ENCODE measurements around the gene C17orf107.

C17orf107 gene

GRCh38 chr17:4899341-4900230, at the start of gene C17orf107:
Gene C17orf107 (plus strand): TSS chr17:4899536. CDS start chr17:4899763, 227 bp downstream.
- Mint-ChIP-seq H3K4me1 (peaks cover 15% of the 10 kb centered on the region), H3K27ac (peak within 1 kb of the TSS in 2 of 3 experiments; percentile 20 to 73), H3K27me3 (ENCODE audit: low read depth) (no peaks in the 10 kb centered on the region), H3K4me3 (peak within 1 kb of the TSS; percentile 70 to 73 (median 70)), H3K36me3 (ENCODE audit: low read depth) (peaks cover 19% of the 10 kb centered on the region), H3K9me3 (no peaks in the 10 kb centered on the region)
- TF ChIP-seq CTCF (IDR thresholded peaks at IDR 0.05; ENCODE audit: unreplicated experiment in 3 of 3), result no peak

- no peaks in the 10 kb centered on the region for H3K9me3 Mint-ChIP-seq
- TF ChIP-seq CTCF (IDR thresholded peaks at IDR 0.05; ENCODE audit: unreplicated experiment in 3 of 3), result no peak
- H3K4me1 Mint-ChIP-seq, result peaks cover 27% of the 10 kb centered on the region
- H3K27ac Mint-ChIP-seq, result no peak overlapping the region
- no peak overlapping the region for H3K4me3 Mint-ChIP-seq
- no peaks in the 10 kb centered on the region for H3K27me3 Mint-ChIP-seq (ENCODE audit: low read depth)
- H3K36me3 Mint-ChIP-seq (ENCODE audit: low read depth), result peaks cover 5% of the 10 kb centered on the region
Observed at GRCh38 chr17:4850246-4850645, 49.1 kb upstream of the C17orf107 start.

GRCh38 chr17:4851084-4851483, 48.3 kb upstream of the C17orf107 start:
- H3K36me3 Mint-ChIP-seq (ENCODE audit: low read depth), result peaks cover 5% of the 10 kb centered on the region

DNA sequence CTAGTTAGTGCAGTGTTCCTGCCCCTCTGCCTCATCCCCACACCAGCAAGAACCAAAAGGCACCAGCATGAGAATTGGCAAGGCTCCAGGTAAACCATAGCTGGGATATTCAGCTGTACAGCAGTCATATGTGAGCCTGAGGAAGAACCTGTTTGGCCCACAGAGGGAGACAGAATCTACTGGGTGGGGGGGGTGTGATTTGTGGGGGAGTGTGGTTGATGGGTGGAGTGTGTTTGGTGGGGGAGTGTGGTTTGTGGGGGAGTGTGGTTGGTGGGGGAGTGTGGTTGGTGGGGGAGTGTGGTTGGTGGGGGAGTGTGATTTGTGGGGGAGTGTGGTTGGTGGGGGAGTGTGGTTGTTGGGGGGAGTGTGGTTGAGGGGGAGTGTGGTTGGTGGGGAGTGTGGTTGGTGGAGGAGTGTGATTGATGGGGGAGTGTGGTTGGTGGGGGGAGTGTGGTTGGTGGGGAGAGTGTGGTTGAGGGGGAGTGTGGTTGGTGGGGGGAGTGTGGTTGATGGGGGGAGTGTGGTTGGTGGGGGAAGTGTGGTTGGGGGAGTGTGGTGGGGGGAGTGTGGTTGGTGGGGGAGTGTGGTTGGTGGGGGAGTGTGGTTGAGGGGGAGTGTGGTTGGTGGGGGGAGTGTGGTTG, 46.6 kb upstream of the C17orf107 start:
- H3K4me3 Mint-ChIP-seq, result no peak overlapping the region
- H3K27ac Mint-ChIP-seq, result peak overlapping the region; percentile 53 to 81 (median 80)
- H3K27me3 Mint-ChIP-seq (ENCODE audit: low read depth), result no peaks in the 10 kb centered on the region
- no peak for TF ChIP-seq CTCF (IDR thresholded peaks at IDR 0.05; ENCODE audit: unreplicated experiment in 3 of 3)
- H3K4me1 Mint-ChIP-seq, result peaks cover 35% of the 10 kb centered on the region
- peaks cover 5% of the 10 kb centered on the region for H3K36me3 Mint-ChIP-seq (ENCODE audit: low read depth)
- H3K9me3 Mint-ChIP-seq, result no peaks in the 10 kb centered on the region

More at GRCh38 chr17:4851084-4851483, 48.3 kb upstream of the C17orf107 start:
- H3K9me3 Mint-ChIP-seq, result no peaks in the 10 kb centered on the region
- peaks cover 28% of the 10 kb centered on the region for H3K4me1 Mint-ChIP-seq
- no peak for TF ChIP-seq CTCF (IDR thresholded peaks at IDR 0.05; ENCODE audit: unreplicated experiment in 3 of 3)
- H3K4me3 Mint-ChIP-seq, result no peak overlapping the region
- H3K27ac Mint-ChIP-seq, result peak overlapping the region in 2 of 3 experiments; percentile 3 to 11
- H3K27me3 Mint-ChIP-seq (ENCODE audit: low read depth), result no peaks in the 10 kb centered on the region

GRCh38 chr17:4853208-4853671, 46.1 kb upstream of the C17orf107 start:
- Mint-ChIP-seq H3K36me3 (ENCODE audit: low read depth) (peaks cover 5% of the 10 kb centered on the region), H3K27ac (no peak overlapping the region), H3K4me3 (no peak overlapping the region), H3K9me3 (no peaks in the 10 kb centered on the region), H3K27me3 (ENCODE audit: low read depth) (no peaks in the 10 kb centered on the region), H3K4me1 (peaks cover 35% of the 10 kb centered on the region)
- TF ChIP-seq CTCF (IDR thresholded peaks at IDR 0.05; ENCODE audit: unreplicated experiment in 3 of 3), result no peak

All from nephron (organoid).